Nephron (organoid): ENCODE measurements around the gene GPR151.

Experiments used
- H3K27ac Mint-ChIP-seq, 3 experiments: 2 replicates each; pipeline ENCODE4 v1.8.0; 2020; ENCODE audit warnings: mixed read lengths in 3 of 3, mild to moderate bottlenecking in 2 of 3, moderate library complexity in 1 of 3
- H3K27me3 Mint-ChIP-seq: 2 replicates; pipeline ENCODE4 v1.8.0; 2021; ENCODE audit warnings: low read depth, mild to moderate bottlenecking, moderate library complexity, mixed read lengths
- H3K36me3 Mint-ChIP-seq: 2 replicates; pipeline ENCODE4 v1.8.0; 2020; ENCODE audit warnings: low read depth, mixed read lengths
- H3K4me1 Mint-ChIP-seq: 2 replicates; pipeline ENCODE4 v1.8.0; 2020; ENCODE audit warnings: mixed read lengths
- H3K4me3 Mint-ChIP-seq, 3 experiments: 2 replicates each; pipeline ENCODE4 v1.8.0; 2020; ENCODE audit warnings: mild to moderate bottlenecking in 3 of 3, mixed read lengths in 3 of 3, moderate library complexity in 2 of 3
- H3K9me3 Mint-ChIP-seq: 2 replicates; pipeline ENCODE4 v1.8.0; 2020; ENCODE audit warnings: mixed read lengths
- TF ChIP-seq, protein P1 (sequence below), 3 experiments: fragments of 200-600 bp; sonication (generic); IDR thresholded peaks; one replicate each; pipeline ENCODE4 v1.5.0; 2021; ENCODE audit warnings: antibody characterized with exemption in 3 of 3; ENCODE audit not compliant: unreplicated experiment in 3 of 3

Gene GPR151

DNA sequence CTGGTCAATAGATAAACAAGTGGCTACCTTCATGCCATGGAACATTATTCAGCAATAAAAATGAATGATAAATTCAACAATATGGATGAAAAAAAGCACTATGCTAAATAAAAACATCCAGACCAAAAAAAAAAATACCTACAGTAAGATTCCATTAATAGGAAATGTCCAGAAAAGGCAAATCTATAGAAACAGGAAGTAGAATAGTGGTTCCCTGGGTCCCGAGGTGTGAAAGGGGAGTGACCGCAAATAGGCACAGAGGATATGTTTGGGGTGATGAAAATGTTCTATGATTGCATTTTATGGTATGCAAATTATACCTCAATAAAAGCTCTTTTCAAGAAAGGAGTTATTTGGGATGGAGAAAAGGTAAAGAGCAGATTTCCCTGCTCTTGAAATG is 3.6 kb upstream of the GPR151 start:
- H3K9me3 Mint-ChIP-seq: no peaks in the 10 kb centered on the region
- peaks cover 7% of the 10 kb centered on the region for H3K27me3 Mint-ChIP-seq
- no peaks in the 10 kb centered on the region for H3K4me1 Mint-ChIP-seq
- TF ChIP-seq, protein P1, sequence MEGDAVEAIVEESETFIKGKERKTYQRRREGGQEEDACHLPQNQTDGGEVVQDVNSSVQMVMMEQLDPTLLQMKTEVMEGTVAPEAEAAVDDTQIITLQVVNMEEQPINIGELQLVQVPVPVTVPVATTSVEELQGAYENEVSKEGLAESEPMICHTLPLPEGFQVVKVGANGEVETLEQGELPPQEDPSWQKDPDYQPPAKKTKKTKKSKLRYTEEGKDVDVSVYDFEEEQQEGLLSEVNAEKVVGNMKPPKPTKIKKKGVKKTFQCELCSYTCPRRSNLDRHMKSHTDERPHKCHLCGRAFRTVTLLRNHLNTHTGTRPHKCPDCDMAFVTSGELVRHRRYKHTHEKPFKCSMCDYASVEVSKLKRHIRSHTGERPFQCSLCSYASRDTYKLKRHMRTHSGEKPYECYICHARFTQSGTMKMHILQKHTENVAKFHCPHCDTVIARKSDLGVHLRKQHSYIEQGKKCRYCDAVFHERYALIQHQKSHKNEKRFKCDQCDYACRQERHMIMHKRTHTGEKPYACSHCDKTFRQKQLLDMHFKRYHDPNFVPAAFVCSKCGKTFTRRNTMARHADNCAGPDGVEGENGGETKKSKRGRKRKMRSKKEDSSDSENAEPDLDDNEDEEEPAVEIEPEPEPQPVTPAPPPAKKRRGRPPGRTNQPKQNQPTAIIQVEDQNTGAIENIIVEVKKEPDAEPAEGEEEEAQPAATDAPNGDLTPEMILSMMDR (IDR thresholded peaks at IDR 0.05; ENCODE audit: unreplicated experiment in 3 of 3): no peak
- H3K36me3 Mint-ChIP-seq: no peaks in the 10 kb centered on the region
- H3K4me3 Mint-ChIP-seq: no peak overlapping the region
- no peak overlapping the region for H3K27ac Mint-ChIP-seq

DNA sequence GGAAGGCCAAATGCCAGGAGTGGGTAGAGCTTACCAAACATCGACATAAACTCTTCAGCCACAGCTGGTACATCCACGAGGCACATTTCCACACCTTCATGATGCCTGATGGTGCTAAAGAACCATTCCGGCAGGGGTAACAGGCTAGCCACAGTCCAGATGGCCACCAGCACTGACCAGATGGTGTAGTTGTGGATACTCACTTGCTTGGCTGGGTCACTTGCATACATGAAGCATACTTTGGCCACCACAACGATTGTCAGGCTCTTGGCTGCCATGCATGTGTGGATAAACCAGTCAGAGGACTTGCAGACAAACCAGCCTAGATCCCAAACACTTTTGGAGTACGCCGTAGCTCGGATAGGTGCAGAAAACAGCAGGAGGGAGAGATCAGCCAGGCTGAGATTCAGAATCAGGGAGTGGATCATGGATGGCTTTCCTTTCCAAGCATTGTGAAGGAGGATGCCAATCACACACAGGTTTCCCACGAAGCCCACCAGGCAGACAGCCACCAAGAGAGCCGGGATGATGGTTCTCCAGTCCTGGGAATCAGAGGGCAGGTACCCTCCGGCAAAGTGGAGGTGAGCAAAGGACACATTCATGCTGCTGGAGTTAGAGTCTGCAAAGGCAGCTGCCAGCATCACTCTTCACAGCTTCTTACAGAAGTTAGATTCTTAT is 378 bp downstream of the GPR151 start:
- Mint-ChIP-seq H3K4me1 (no peaks in the 10 kb centered on the region), H3K9me3 (no peaks in the 10 kb centered on the region), H3K36me3 (peaks cover 21% of the 10 kb centered on the region), H3K27ac (no peak overlapping the region), H3K4me3 (no peak overlapping the region), H3K27me3 (no peaks in the 10 kb centered on the region)
- TF ChIP-seq, protein P1 (IDR thresholded peaks at IDR 0.05; ENCODE audit: unreplicated experiment in 3 of 3): no peak

DNA sequence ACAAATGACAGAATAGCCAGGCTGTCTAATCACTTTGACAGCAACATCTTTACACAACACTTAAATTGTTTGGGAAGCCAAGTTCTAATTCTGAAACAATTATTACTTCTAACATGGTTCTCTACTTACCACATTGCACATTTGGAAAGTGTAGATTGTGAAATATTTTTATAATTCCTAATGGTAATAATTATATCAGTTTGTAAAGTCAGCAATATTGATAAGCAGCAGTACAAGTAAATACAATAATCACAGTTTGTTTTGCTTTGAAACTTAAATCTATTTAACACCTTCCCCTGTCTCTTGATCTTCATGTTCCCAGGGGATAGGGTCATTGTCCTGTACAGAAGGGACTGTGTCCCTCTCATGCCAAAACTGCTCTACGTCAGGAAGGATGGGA is 1.4 kb downstream of the GPR151 start:
- Mint-ChIP-seq H3K27ac (no peak overlapping the region), H3K9me3 (no peaks in the 10 kb centered on the region), H3K4me3 (no peak overlapping the region), H3K27me3 (no peaks in the 10 kb centered on the region), H3K36me3 (peaks cover 29% of the 10 kb centered on the region), H3K4me1 (no peaks in the 10 kb centered on the region)
- TF ChIP-seq, protein P1 (IDR thresholded peaks at IDR 0.05; ENCODE audit: unreplicated experiment in 3 of 3): no peak

DNA sequence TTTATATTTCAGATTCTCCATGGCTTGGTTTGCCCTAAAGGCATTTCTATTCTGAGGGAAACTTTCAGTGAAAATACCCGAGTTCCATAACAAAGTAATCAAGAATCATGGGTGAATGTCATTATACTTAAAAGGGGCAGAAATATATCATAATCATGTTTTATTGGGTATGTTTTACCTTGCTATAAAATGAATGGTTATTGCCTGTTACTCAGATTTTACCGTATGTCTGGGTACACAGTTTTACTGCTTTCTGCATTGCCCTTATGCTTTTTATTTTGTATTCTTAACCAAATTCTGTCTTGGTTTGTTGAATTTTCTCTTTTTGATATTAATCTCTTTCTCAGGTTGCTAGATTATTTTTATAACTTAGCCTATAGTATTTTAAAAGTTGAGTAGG is 2.5 kb downstream of the GPR151 start:
- no peaks in the 10 kb centered on the region for H3K27me3 Mint-ChIP-seq
- H3K36me3 Mint-ChIP-seq: peaks cover 39% of the 10 kb centered on the region
- TF ChIP-seq, protein P1 (IDR thresholded peaks at IDR 0.05; ENCODE audit: unreplicated experiment in 3 of 3): no peak

DNA sequence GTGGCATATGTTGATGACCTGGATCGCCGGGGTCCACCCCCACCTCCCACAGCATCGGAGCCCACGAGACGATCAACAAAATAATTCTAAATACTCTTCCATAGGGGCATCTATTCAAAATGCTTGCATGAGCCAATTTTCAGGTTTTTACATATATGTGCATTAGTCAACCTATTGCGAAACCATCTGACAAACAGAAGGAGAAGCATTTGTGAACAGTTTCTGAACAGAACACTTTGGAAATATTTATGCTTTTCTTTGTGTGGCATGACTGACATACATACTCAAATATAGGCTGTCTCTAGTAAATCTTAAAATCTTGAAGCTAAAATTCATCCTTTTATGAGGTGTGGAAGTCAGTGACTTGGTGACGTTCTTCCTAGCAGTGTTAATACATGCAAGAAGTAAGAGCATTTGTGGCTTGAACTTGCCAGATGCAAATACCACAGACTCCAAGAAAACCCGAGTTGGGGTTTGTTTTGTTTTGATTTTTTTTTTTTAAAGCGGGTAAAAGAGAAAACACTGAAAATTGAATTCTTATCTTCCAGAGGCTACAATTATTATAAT is 5.3 kb downstream of the GPR151 start:
- H3K4me3 Mint-ChIP-seq: no peak overlapping the region
- H3K9me3 Mint-ChIP-seq: no peaks in the 10 kb centered on the region
- H3K27me3 Mint-ChIP-seq: no peaks in the 10 kb centered on the region
- TF ChIP-seq, protein P1 (IDR thresholded peaks at IDR 0.05; ENCODE audit: unreplicated experiment in 3 of 3): no peak
- H3K27ac Mint-ChIP-seq: no peak overlapping the region
- H3K4me1 Mint-ChIP-seq: no peaks in the 10 kb centered on the region
- peaks cover 60% of the 10 kb centered on the region for H3K36me3 Mint-ChIP-seq

More for the DNA sequence above, 2.5 kb downstream of the GPR151 start:
- H3K27ac Mint-ChIP-seq: no peak overlapping the region
- no peak overlapping the region for H3K4me3 Mint-ChIP-seq
- no peaks in the 10 kb centered on the region for H3K4me1 Mint-ChIP-seq
- H3K9me3 Mint-ChIP-seq: no peaks in the 10 kb centered on the region

DNA sequence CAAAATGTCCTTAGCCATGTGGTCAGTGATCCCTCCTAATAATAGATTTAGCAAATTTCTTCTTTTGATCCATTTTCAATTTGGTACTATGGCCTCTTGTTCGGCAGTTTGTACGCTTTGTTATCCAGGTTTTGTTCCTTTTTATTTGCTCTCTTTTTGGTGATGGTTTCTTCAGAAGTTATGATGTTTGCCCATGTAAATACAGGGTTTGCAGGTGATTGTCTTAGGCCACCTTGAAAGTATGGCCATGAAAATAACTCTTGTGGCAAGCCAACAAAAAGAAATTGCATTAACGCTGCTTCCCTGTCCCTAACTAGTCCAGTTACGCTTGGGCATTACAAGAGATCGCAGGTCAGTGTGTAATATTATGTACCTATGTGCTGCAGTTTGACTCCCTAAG is 8.6 kb downstream of the GPR151 start:
- no peak overlapping the region for H3K4me3 Mint-ChIP-seq
- H3K27me3 Mint-ChIP-seq: no peaks in the 10 kb centered on the region
- no peaks in the 10 kb centered on the region for H3K4me1 Mint-ChIP-seq
- no peak overlapping the region for H3K27ac Mint-ChIP-seq
- TF ChIP-seq, protein P1 (IDR thresholded peaks at IDR 0.05; ENCODE audit: unreplicated experiment in 3 of 3): no peak
- peaks cover 76% of the 10 kb centered on the region for H3K36me3 Mint-ChIP-seq
- no peaks in the 10 kb centered on the region for H3K9me3 Mint-ChIP-seq
